OCI-LY7 (cell line): ENCODE data around the gene PODN.

Experiments
- CTCF ChIP-seq: fragments of 200-600 bp; sonication (generic); conservative IDR thresholded peaks from 2 replicates; pipeline ENCODE4 v1.5.1; 2014; ENCODE audit warnings: mild to moderate bottlenecking, antibody characterized with exemption, low read length, moderate library complexity, mixed read lengths
- EZH2phosphoT487 ChIP-seq: fragments of 200-600 bp; sonication (generic); IDR thresholded peaks from 2 replicates; pipeline ENCODE4 v1.6.1; 2018; ENCODE audit warnings: low read depth, borderline replicate concordance, mild to moderate bottlenecking, mixed run types, antibody characterized with exemption, low read length, moderate library complexity, mixed read lengths

GRCh38 chr1:53076165-53076564 lies 14.2 kb downstream of the PODN start:
- TF ChIP-seq CTCF (no peak), EZH2phosphoT487 (no peak)
